CD14-positive monocyte (primary cell): ENCODE results near the gene CRADD. TPM values are rescaled to one million over a fixed set of nuclear protein-coding genes. Genes with fewer than 3 reads are reported as not detected.

Source experiments
- DNase-seq, 3 donors: peaks; one replicate each; pipeline ENCODE4 v3.0.0-alpha.2; 2011 to 2022
- H2AFZ ChIP-seq: 2 replicates; pipeline ENCODE4 v1.6.0; 2012; ENCODE audit warnings: mild to moderate bottlenecking, low read depth, low read length, inconsistent platforms; ENCODE audit not compliant: insufficient read depth, poor library complexity, severe bottlenecking
- H3K27ac ChIP-seq, 2 donors: 1 replicate in 1 of 2; 2 replicates in 1 of 2; pipeline ENCODE4 v1.5.1; 2012 to 2013; ENCODE audit warnings: low read length in 2 of 2, control low read depth in 1 of 2, inconsistent platforms in 1 of 2, low read depth in 1 of 2, mild to moderate bottlenecking in 1 of 2
- H3K27me3 ChIP-seq, 2 donors: one replicate each; pipeline versions ENCODE4 v1.6.0 to v1.6.1; 2011 to 2013; ENCODE audit warnings: low read length in 2 of 2; ENCODE audit not compliant: control insufficient read depth in 2 of 2, insufficient read depth in 2 of 2
- H3K36me3 ChIP-seq, 2 donors: replicated peaks in 1 of 2; 1 replicate in 1 of 2; 2 replicates in 1 of 2; pipeline versions ENCODE4 v1.5.1 to v1.6.1; 2012 to 2013; ENCODE audit warnings: low read length in 2 of 2, control low read depth in 1 of 2, inconsistent platforms in 1 of 2, mild to moderate bottlenecking in 1 of 2; ENCODE audit not compliant: insufficient read depth in 2 of 2, control insufficient read depth in 1 of 2
- H3K4me1 ChIP-seq, 2 donors: 1 replicate in 1 of 2; 2 replicates in 1 of 2; pipeline versions ENCODE4 v1.5.1 to v1.6.1; 2012 to 2013; ENCODE audit warnings: low read length in 2 of 2, control low read depth in 1 of 2, inconsistent platforms in 1 of 2, mild to moderate bottlenecking in 1 of 2, moderate library complexity in 1 of 2; ENCODE audit not compliant: insufficient read depth in 2 of 2, control insufficient read depth in 1 of 2
- H3K4me2 ChIP-seq: replicated peaks from 2 replicates; pipeline ENCODE3; 2012; ENCODE audit warnings: low read length, moderate library complexity, mild to moderate bottlenecking; ENCODE audit not compliant: poor library complexity, severe bottlenecking; ENCODE audit errors: extremely low read depth
- H3K4me3 ChIP-seq, 3 experiments: fragments of 200-600 bp in 1 of 3; sonication (generic) in 1 of 3; replicated peaks in 1 of 3; 1 replicate in 2 of 3; 2 replicates in 1 of 3; pipeline ENCODE4 v1.5.1; 2011 to 2013; ENCODE audit warnings: low read length in 3 of 3, mild to moderate bottlenecking in 3 of 3, control low read depth in 2 of 3, low read depth in 2 of 3, inconsistent platforms in 1 of 3, moderate library complexity in 1 of 3
- H3K79me2 ChIP-seq: 2 replicates; pipeline ENCODE4 v1.6.0; 2012; ENCODE audit warnings: mild to moderate bottlenecking, control low read depth, inconsistent platforms, low read length, moderate library complexity; ENCODE audit not compliant: insufficient read depth
- H3K9ac ChIP-seq: 2 replicates; pipeline ENCODE4 v1.6.0; 2017; ENCODE audit warnings: low read length, mild to moderate bottlenecking; ENCODE audit not compliant: insufficient read depth, poor library complexity, severe bottlenecking
- H3K9me3 ChIP-seq, 2 donors: replicated peaks in 1 of 2; 1 replicate in 1 of 2; 2 replicates in 1 of 2; pipeline versions ENCODE4 v1.5.1 to v1.6.1; 2012 to 2013; ENCODE audit warnings: low read length in 2 of 2, control low read depth in 1 of 2; ENCODE audit not compliant: control insufficient read depth in 1 of 2, insufficient read depth in 1 of 2
- H4K20me1 ChIP-seq: 2 replicates; pipeline ENCODE4 v1.6.0; 2012; ENCODE audit warnings: mild to moderate bottlenecking, low read length, control low read depth, moderate library complexity; ENCODE audit not compliant: insufficient read depth
- H3K27ac Mint-ChIP-seq, 7 donors: one replicate each; pipeline ENCODE4 v1.8.0; 2020; ENCODE audit warnings: mild to moderate bottlenecking in 7 of 7, mixed read lengths in 7 of 7, moderate library complexity in 6 of 7, inconsistent platforms in 2 of 7
- H3K27me3 Mint-ChIP-seq, 3 donors: one replicate each; pipeline ENCODE4 v1.8.0; 2021 to 2022; ENCODE audit warnings: low read depth in 3 of 3, mild to moderate bottlenecking in 3 of 3, mixed read lengths in 3 of 3, moderate library complexity in 3 of 3, inconsistent platforms in 1 of 3
- H3K36me3 Mint-ChIP-seq, 2 donors: one replicate each; pipeline ENCODE4 v1.8.0; 2020; ENCODE audit warnings: mixed read lengths in 2 of 2, inconsistent platforms in 1 of 2, mild to moderate bottlenecking in 1 of 2
- H3K4me1 Mint-ChIP-seq: one replicate; pipeline ENCODE4 v1.8.0; 2020; ENCODE audit warnings: mild to moderate bottlenecking, mixed read lengths
- H3K4me3 Mint-ChIP-seq, 2 donors: one replicate each; pipeline ENCODE4 v1.8.0; 2020; ENCODE audit warnings: mild to moderate bottlenecking in 2 of 2, mixed read lengths in 2 of 2, moderate library complexity in 1 of 2
- H3K9me3 Mint-ChIP-seq, 7 donors: one replicate each; pipeline ENCODE4 v1.8.0; 2020 to 2022; ENCODE audit warnings: mixed read lengths in 7 of 7, mild to moderate bottlenecking in 6 of 7, moderate library complexity in 6 of 7, inconsistent platforms in 2 of 7
- CTCF ChIP-seq: fragments of 200-600 bp; IDR thresholded peaks from one replicate; pipeline ENCODE4 v1.8.0; 2022; ENCODE audit warnings: antibody characterized with exemption, mild to moderate bottlenecking
- WGBS: methylation state at CpG from one replicate; pipeline ENCODE4 v1.1.5; 2013; ENCODE audit warnings: missing lambda C conversion rate; ENCODE audit not compliant: insufficient coverage; 5-methylcytosine and 5-hydroxymethylcytosine counted together
- intact Hi-C, 2 donors: fragments of 100-400 bp; cut with micrococcal nuclease; formaldehyde crosslinking; loops; one replicate each; pipeline versions ENCODE4 v1.15.0 to v1.15.1; 2023
- polyA plus RNA-seq, 3 donors: library from polyadenylated mRNA; depleted of rRNA in 1 of 3; unstranded in 2 of 3; stranded (reverse) in 1 of 3; fragments of 300-500 nt in 2 of 3; fragments of >200 nt in 1 of 3; fragmentation: Illumina TruSeq in 2 of 3; gene quantifications; 1 replicate in 2 of 3; 2 replicates in 1 of 3; pipeline ENCODE4 v1.2.3, GENCODE V29; 2012 to 2021

The CRADD gene
- polyA plus RNA-seq, 3 donors = 5.6 to 12.2 (median 11.2) TPM

GRCh38 chr12:93719710-93720109 is 42.5 kb downstream of the CRADD start:
- H2AFZ ChIP-seq = no peak overlapping the region
- TF ChIP-seq CTCF = no peak
- H3K4me2 ChIP-seq = no peak overlapping the region
- Mint-ChIP-seq H3K36me3 (peaks cover 0 to 3% of the 10 kb centered on the region in 2 donors), H3K4me3 (no peak overlapping the region), H3K27me3 (peaks cover 0 to 3% (median 0%) of the 10 kb centered on the region in 3 donors), H3K4me1 (peaks cover 3% of the 10 kb centered on the region), H3K9me3 (peaks cover 4 to 13% (median 12%) of the 10 kb centered on the region in 7 donors), H3K27ac (no peak overlapping the region)
- H3K27me3 ChIP-seq = no peaks in the 10 kb centered on the region
- H3K4me1 ChIP-seq = no peaks in the 10 kb centered on the region
- no peak overlapping the region for H3K4me3 ChIP-seq
- WGBS = no CpG with 5 or more reads among the region's 1 CpG
- no peak overlapping the region for H3K27ac ChIP-seq
- H3K9me3 ChIP-seq = no peaks in the 10 kb centered on the region
- H4K20me1 ChIP-seq = no peaks in the 10 kb centered on the region
- no peak overlapping the region for H3K9ac ChIP-seq
- intact Hi-C loops = no loop called here
- H3K36me3 ChIP-seq = no peaks in the 10 kb centered on the region
- no peaks in the 10 kb centered on the region for H3K79me2 ChIP-seq
- DNase-seq = no peak

DNA sequence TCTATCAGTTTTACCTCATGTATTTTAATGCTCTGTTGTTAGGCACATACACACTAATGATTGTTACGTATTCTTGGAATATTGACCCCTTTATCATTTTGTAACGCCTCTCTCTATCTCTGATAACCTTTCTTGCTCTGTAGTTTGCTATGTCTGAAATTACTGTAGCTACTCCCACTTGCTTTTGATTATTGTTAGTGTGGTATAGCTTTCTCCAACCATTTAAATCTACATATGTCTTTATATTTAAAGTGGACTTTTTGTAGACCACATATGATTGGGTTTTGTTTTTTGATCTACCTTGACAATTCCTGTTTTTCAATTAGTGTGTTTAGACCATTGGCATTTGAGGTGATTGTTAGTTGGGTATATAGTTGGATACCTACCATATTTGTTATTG is 43.4 kb downstream of the CRADD start:
- no peaks in the 10 kb centered on the region for H4K20me1 ChIP-seq
- no peaks in the 10 kb centered on the region for H3K4me1 ChIP-seq
- TF ChIP-seq CTCF = no peak
- H3K27me3 Mint-ChIP-seq = peaks cover 0 to 3% (median 0%) of the 10 kb centered on the region in 3 donors
- no peak for DNase-seq
- H3K79me2 ChIP-seq = no peaks in the 10 kb centered on the region
- no CpG with 5 or more reads among the region's 2 CpGs for WGBS
- intact Hi-C loops = no loop called here
- no peak overlapping the region for H3K9ac ChIP-seq
- no peak overlapping the region for H3K4me3 Mint-ChIP-seq
- no peaks in the 10 kb centered on the region for H3K27me3 ChIP-seq
- H3K4me3 ChIP-seq = no peak overlapping the region
- no peak overlapping the region for H3K4me2 ChIP-seq
- H2AFZ ChIP-seq = no peak overlapping the region
- peaks cover 4 to 13% (median 12%) of the 10 kb centered on the region in 7 donors for H3K9me3 Mint-ChIP-seq
- H3K9me3 ChIP-seq = no peaks in the 10 kb centered on the region
- no peaks in the 10 kb centered on the region for H3K36me3 ChIP-seq
- H3K36me3 Mint-ChIP-seq = peaks cover 0 to 3% of the 10 kb centered on the region in 2 donors
- no peak overlapping the region for H3K27ac ChIP-seq
- peaks cover 3% of the 10 kb centered on the region for H3K4me1 Mint-ChIP-seq
- H3K27ac Mint-ChIP-seq = no peak overlapping the region
